Neural cell (in vitro differentiated cells): ENCODE data around the gene LMOD1. TPM values are rescaled to one million over a fixed set of nuclear protein-coding genes. Genes with fewer than 3 reads are reported as not detected.

ENCODE experiments used
- H2AFZ ChIP-seq: fragments of 200-600, 300-800 bp; sonication (generic), shearing (Covaris generic); 2 replicates; pipeline ENCODE4 v1.6.0; 2014; ENCODE audit warnings: low read depth, mild to moderate bottlenecking, antibody characterized with exemption, low read length, moderate library complexity
- H3F3A ChIP-seq: fragments of 200-600 bp; shearing (Covaris generic); 2 replicates; pipeline ENCODE4 v1.6.1; 2016; ENCODE audit warnings: mild to moderate bottlenecking, moderate library complexity, mixed read lengths, antibody characterized with exemption, low read length; ENCODE audit not compliant: insufficient read depth, poor library complexity, severe bottlenecking
- H3K27ac ChIP-seq: fragments of 200-600, 300-800 bp; sonication (generic), shearing (Covaris generic); 2 replicates; pipeline ENCODE4 v1.5.1; 2014; ENCODE audit warnings: mild to moderate bottlenecking, low read length, moderate library complexity
- H3K27me3 ChIP-seq: fragments of 300-800, 200-600 bp; sonication (generic), shearing (Covaris generic); 2 replicates; pipeline ENCODE4 v1.6.0; 2014; ENCODE audit warnings: mild to moderate bottlenecking, low read depth, low read length, moderate library complexity; ENCODE audit not compliant: insufficient read depth
- H3K36me3 ChIP-seq: fragments of 300-800, 200-600 bp; sonication (generic), shearing (Covaris generic); 2 replicates; pipeline ENCODE4 v1.5.1; 2014; ENCODE audit warnings: mild to moderate bottlenecking, antibody characterized with exemption, low read length, moderate library complexity; ENCODE audit not compliant: insufficient read depth
- H3K4me2 ChIP-seq: fragments of 300-800, 200-600 bp; sonication (generic), shearing (Covaris generic); 2 replicates; pipeline ENCODE4 v1.6.0; 2014; ENCODE audit warnings: mild to moderate bottlenecking, low read length
- H3K4me3 ChIP-seq: fragments of 300-800, 200-600 bp; sonication (generic), shearing (Covaris generic); 2 replicates; pipeline ENCODE4 v1.5.1; 2014; ENCODE audit warnings: mild to moderate bottlenecking, low read length, moderate library complexity
- H3K79me2 ChIP-seq: fragments of 200-600 bp; shearing (Covaris generic); replicated peaks from 2 replicates; pipeline ENCODE4 v1.6.0; 2014; ENCODE audit warnings: mild to moderate bottlenecking, low read length, moderate library complexity; ENCODE audit not compliant: insufficient read depth
- H3K9ac ChIP-seq: fragments of 300-800, 200-600 bp; sonication (generic), shearing (Covaris generic); 2 replicates; pipeline ENCODE4 v1.6.1; 2016; ENCODE audit warnings: mild to moderate bottlenecking, low read length, mixed read lengths
- H3K9me2 ChIP-seq: fragments of 200-600 bp; shearing (Covaris generic); 2 replicates; pipeline ENCODE4 v1.6.1; 2016; ENCODE audit warnings: mild to moderate bottlenecking, low read length, mixed read lengths; ENCODE audit not compliant: insufficient read depth
- H3K9me3 ChIP-seq: fragments of 200-600, 300-800 bp; sonication (generic), shearing (Covaris generic); 2 replicates; pipeline ENCODE4 v1.6.1; 2016; ENCODE audit warnings: mild to moderate bottlenecking, mixed run types, low read length, moderate library complexity, mixed read lengths
- H4K20me1 ChIP-seq: fragments of 200-600 bp; shearing (Covaris generic); 2 replicates; pipeline ENCODE4 v1.6.1; 2016; ENCODE audit warnings: mild to moderate bottlenecking, mixed run types; ENCODE audit not compliant: insufficient read depth
- EP300 ChIP-seq: fragments of 450-650 bp; conservative IDR thresholded peaks from 2 replicates; pipeline ENCODE4 v1.6.1; 2014; ENCODE audit warnings: antibody characterized with exemption, mild to moderate bottlenecking, moderate library complexity; ENCODE audit not compliant: poor library complexity, severe bottlenecking
- EZH2 ChIP-seq: fragments of 200-600, 300-800 bp; shearing (Covaris generic), sonication (generic); IDR thresholded peaks from 2 replicates; pipeline ENCODE4 v1.6.1; 2014; ENCODE audit warnings: antibody characterized with exemption, low read length, borderline replicate concordance, mild to moderate bottlenecking; ENCODE audit not compliant: insufficient read depth, poor library complexity, severe bottlenecking
- MXI1 ChIP-seq: fragments of 450-650 bp; conservative IDR thresholded peaks from 2 replicates; pipeline ENCODE4 v1.6.1; 2014; ENCODE audit warnings: antibody characterized with exemption, mild to moderate bottlenecking; ENCODE audit not compliant: poor library complexity, severe bottlenecking
- POLR2AphosphoS5 ChIP-seq: IDR thresholded peaks from 2 replicates; pipeline ENCODE4 v1.6.1; 2012
- RAD21 ChIP-seq: fragments of 450-650 bp; conservative IDR thresholded peaks from 2 replicates; pipeline ENCODE4 v1.6.1; 2014; ENCODE audit warnings: antibody characterized with exemption, mild to moderate bottlenecking, moderate library complexity
- SMC3 ChIP-seq: fragments of 450-650 bp; conservative IDR thresholded peaks from 2 replicates; pipeline ENCODE4 v1.6.1; 2014; ENCODE audit warnings: antibody characterized with exemption, mild to moderate bottlenecking, moderate library complexity; ENCODE audit not compliant: poor library complexity
- TAF1 ChIP-seq: IDR thresholded peaks from 2 replicates; pipeline ENCODE4 v1.6.1; 2012; ENCODE audit warnings: low read depth
- polyA plus RNA-seq: library from polyadenylated mRNA; depleted of rRNA; stranded (reverse); fragments of >200 nt; gene quantifications from 2 replicates; pipeline ENCODE4 v1.2.3, GENCODE V29; 2014
- TF ChIP-seq, protein P1 (sequence below): fragments of 450-650 bp; IDR thresholded peaks from 2 replicates; pipeline ENCODE4 v1.5.1; 2014; ENCODE audit warnings: antibody characterized with exemption, mild to moderate bottlenecking, moderate library complexity; ENCODE audit not compliant: poor library complexity, severe bottlenecking
- TF ChIP-seq, protein P2 (sequence below): IDR thresholded peaks from 2 replicates; pipeline ENCODE4 v1.6.1; 2012; ENCODE audit warnings: borderline replicate concordance

Gene LMOD1
- polyA plus RNA-seq, 1 donor from 2014 or later, result not detected

DNA sequence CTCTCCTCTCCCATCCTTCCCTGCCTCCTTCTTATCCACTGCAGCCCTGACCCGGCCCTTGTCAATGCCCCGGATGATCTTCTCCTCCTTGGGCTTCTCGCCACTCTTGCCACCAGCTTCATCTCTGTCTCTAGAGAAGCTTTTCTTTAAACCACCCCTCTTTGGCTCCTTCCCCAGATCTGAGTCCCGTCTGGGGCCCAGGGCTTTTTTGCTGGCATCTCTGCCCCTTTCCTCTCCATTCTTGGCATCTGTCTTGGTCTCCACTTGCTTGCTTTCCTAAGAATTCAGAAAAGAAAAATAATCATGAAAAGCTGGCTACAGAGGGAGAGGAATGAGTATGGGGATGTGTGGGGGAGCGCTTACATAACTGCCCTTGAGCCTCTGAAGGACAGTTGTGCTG is 45.9 kb downstream of the LMOD1 start:
- H3K9me2 ChIP-seq, result no peaks in the 10 kb centered on the region
- no peaks in the 10 kb centered on the region for H3F3A ChIP-seq
- H4K20me1 ChIP-seq, result no peaks in the 10 kb centered on the region
- H3K27ac ChIP-seq, result no peak overlapping the region
- H3K4me3 ChIP-seq, result no peak overlapping the region
- no peaks in the 10 kb centered on the region for H3K27me3 ChIP-seq
- H2AFZ ChIP-seq, result no peak overlapping the region
- no peaks in the 10 kb centered on the region for H3K36me3 ChIP-seq
- H3K79me2 ChIP-seq, result no peaks in the 10 kb centered on the region
- TF ChIP-seq, protein P1, sequence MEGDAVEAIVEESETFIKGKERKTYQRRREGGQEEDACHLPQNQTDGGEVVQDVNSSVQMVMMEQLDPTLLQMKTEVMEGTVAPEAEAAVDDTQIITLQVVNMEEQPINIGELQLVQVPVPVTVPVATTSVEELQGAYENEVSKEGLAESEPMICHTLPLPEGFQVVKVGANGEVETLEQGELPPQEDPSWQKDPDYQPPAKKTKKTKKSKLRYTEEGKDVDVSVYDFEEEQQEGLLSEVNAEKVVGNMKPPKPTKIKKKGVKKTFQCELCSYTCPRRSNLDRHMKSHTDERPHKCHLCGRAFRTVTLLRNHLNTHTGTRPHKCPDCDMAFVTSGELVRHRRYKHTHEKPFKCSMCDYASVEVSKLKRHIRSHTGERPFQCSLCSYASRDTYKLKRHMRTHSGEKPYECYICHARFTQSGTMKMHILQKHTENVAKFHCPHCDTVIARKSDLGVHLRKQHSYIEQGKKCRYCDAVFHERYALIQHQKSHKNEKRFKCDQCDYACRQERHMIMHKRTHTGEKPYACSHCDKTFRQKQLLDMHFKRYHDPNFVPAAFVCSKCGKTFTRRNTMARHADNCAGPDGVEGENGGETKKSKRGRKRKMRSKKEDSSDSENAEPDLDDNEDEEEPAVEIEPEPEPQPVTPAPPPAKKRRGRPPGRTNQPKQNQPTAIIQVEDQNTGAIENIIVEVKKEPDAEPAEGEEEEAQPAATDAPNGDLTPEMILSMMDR, result no peak
- TF ChIP-seq, protein P2, sequence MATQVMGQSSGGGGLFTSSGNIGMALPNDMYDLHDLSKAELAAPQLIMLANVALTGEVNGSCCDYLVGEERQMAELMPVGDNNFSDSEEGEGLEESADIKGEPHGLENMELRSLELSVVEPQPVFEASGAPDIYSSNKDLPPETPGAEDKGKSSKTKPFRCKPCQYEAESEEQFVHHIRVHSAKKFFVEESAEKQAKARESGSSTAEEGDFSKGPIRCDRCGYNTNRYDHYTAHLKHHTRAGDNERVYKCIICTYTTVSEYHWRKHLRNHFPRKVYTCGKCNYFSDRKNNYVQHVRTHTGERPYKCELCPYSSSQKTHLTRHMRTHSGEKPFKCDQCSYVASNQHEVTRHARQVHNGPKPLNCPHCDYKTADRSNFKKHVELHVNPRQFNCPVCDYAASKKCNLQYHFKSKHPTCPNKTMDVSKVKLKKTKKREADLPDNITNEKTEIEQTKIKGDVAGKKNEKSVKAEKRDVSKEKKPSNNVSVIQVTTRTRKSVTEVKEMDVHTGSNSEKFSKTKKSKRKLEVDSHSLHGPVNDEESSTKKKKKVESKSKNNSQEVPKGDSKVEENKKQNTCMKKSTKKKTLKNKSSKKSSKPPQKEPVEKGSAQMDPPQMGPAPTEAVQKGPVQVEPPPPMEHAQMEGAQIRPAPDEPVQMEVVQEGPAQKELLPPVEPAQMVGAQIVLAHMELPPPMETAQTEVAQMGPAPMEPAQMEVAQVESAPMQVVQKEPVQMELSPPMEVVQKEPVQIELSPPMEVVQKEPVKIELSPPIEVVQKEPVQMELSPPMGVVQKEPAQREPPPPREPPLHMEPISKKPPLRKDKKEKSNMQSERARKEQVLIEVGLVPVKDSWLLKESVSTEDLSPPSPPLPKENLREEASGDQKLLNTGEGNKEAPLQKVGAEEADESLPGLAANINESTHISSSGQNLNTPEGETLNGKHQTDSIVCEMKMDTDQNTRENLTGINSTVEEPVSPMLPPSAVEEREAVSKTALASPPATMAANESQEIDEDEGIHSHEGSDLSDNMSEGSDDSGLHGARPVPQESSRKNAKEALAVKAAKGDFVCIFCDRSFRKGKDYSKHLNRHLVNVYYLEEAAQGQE, result no peak
- TF ChIP-seq POLR2AphosphoS5 (no peak), MXI1 (no peak), EP300 (no peak), RAD21 (no peak), SMC3 (no peak), EZH2 (no peak), TAF1 (no peak)
- no peak overlapping the region for H3K9ac ChIP-seq
- no peak overlapping the region for H3K4me2 ChIP-seq
- no peaks in the 10 kb centered on the region for H3K9me3 ChIP-seq

DNA sequence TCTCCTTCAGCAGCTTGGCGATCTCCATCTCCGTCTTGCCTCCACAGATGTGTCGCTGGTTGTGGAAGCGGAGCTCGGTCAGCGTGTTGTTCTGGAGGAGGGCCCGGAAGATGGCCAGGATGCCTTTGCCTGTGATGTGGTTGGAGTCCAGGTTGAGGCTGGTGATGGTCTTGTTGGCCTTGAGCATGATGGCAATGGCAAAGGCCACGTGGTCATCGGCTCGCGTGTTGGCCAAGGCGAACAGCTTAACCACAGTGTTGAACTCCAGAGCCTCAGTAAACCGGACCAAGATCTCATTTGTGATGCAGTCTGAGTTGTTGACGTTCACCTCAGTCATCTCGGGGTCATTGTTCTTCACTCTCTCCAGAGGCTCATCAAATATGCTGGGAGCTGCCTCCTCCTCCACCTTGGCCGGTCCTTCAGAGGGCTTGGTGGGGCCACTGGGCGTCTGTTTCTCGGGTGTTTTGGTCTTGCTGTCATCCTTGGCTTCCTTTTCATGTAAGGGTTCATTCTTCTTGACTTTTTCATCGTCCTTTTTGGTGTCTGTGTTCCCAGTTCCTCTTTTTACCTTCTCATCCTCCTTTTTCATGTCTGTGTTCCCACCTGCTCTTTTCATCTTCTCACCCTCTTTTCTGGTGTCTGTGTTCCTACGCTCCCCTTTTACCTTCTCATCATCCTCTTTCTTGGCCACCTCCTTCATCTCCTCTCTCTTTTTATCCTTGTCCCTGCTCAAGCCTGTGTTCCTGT is 46.5 kb downstream of the LMOD1 start:
- Histone ChIP-seq H3K9ac (no peak overlapping the region), H3K79me2 (no peaks in the 10 kb centered on the region), H3K27me3 (no peaks in the 10 kb centered on the region), H3K36me3 (no peaks in the 10 kb centered on the region), H3K9me2 (no peaks in the 10 kb centered on the region), H3K27ac (no peak overlapping the region), H3F3A (no peaks in the 10 kb centered on the region), H3K4me2 (no peak overlapping the region), H3K9me3 (no peaks in the 10 kb centered on the region), H4K20me1 (no peaks in the 10 kb centered on the region), H3K4me3 (no peak overlapping the region), H2AFZ (no peak overlapping the region)
- no peak for TF ChIP-seq SMC3
- TF ChIP-seq, protein P2, result no peak
